Measurements from ENCODE around the gene PRDM16.

The PRDM16 gene

GRCh38 chr1:3349161-3349967 lies 280.4 kb downstream of the PRDM16 start:
- DNase-seq, result no peak

DNA sequence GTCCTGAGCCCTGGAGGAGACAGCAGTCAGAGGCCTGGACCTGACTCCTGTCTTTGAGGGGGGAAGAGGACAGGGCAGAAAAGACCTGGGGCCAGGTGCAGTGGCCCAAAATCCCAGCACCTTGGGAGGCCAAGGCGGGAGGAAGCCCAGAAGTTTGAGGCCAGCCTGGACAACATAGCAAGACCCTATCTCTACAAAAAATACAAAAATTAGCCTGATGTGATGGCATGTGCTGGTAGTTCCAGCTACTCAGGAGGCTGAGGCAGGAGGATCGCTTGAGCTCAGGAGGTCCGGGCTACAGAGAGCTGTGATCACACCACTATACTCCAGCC lies 280.9 kb downstream of the PRDM16 start:
- no peak for DNase-seq

- no peak for DNase-seq
Observed at GRCh38 chr1:3350506-3351261, 281.7 kb downstream of the PRDM16 start.

DNA sequence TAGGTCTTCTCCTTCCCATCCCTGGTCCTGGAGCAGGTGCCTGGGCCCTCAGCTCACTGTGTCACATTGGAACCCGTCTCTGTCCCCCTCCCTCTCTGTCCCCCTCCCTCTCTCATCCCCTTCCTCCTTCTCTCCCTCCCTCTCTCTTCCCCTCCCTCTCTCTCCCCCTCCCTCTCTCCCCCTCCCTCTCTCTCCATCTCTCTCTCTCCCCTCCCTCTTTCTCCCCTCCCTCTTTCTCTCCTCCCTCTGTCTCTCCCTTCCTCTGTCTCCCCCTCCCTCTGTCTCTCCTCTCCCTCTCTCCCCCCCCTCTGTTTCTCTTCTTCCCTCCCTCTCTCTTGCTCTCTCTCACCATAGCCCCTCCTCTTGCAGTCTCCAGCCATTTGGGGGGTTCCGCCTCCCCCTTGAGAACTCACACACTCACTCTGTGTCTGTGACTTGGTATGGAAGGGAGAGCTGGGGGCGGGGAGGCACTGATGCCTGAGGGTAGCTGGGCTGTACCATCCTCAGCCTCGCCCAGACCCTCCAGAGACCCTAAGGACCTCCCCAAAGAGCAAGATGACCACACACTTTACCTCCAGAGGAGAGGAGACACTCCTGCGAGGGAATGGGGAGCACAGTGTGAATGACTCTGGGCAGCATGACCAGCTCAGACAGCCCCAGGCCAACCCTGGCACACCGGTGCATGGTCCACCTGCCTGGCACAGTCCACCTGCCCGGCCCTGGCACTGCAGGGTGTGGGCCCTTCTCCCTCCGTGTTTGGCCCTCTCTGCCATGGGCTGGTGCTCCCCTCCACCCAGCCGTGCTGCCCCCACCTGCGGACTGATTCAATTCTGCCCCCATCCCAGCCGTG lies 282.7 kb downstream of the PRDM16 start:
- DNase-seq, result no peak

- DNase-seq, result no peak
Observed at GRCh38 chr1:3352299-3352951, 283.4 kb downstream of the PRDM16 start.

DNA sequence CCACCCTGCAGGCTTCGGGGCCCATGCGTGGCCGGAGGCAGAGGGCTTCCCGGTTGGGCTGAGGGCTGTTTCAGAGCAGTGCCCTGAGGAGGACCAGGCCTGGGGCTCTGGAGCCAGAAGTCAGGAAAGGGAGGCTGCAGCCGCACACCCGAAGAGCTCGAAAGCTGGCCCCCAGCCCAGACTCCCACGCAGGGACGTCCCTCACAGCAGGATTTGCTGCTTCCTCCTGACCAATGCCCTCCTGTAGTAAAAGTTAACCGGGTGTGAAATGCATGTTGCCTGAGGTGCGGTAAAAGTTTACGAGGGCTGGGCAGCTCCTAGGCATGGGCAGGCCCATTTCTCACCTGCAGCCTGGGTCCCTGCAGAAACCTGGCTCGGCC lies 283.9 kb downstream of the PRDM16 start:
- no peak for DNase-seq

DNA sequence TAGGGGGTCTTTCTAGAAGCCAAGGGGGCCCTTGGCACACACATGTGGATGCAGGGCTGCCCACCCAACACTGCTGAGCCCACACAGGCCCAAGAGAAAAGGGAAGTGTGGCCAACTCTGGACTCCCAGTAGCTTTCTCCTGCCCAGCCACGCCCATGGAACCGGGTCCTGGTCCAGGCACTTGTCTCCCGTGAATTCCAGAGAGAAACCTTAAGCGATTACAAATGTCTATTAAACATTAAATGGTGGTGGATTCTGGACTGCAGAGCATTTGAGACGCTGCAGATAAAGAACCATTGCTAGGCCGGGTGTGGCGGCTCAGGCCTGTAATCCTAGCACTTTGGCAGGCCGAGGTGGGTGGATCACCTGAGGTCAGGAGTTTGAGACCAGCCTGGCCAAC lies 284.9 kb downstream of the PRDM16 start:
- no peak for DNase-seq

DNA sequence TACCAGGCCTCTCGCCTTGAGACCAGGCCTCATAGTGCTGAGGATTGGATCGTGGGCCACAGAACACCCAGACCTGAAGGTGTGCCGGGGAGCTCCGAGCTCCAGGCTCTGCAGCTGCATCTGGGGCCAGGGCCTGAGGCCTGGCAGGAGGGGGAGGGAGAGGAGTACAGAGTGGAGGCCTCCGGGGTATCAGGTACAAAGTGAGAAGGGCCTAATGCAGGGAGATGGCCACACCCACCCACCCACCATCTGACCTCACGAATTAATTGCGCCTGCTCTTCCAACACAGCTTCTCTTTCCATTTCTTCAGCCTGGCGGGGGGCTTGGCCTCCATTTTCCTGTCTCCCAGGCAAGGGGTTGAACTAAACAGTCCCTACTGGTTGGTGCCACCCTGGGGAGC lies 286.1 kb downstream of the PRDM16 start:
- no peak for DNase-seq

DNA sequence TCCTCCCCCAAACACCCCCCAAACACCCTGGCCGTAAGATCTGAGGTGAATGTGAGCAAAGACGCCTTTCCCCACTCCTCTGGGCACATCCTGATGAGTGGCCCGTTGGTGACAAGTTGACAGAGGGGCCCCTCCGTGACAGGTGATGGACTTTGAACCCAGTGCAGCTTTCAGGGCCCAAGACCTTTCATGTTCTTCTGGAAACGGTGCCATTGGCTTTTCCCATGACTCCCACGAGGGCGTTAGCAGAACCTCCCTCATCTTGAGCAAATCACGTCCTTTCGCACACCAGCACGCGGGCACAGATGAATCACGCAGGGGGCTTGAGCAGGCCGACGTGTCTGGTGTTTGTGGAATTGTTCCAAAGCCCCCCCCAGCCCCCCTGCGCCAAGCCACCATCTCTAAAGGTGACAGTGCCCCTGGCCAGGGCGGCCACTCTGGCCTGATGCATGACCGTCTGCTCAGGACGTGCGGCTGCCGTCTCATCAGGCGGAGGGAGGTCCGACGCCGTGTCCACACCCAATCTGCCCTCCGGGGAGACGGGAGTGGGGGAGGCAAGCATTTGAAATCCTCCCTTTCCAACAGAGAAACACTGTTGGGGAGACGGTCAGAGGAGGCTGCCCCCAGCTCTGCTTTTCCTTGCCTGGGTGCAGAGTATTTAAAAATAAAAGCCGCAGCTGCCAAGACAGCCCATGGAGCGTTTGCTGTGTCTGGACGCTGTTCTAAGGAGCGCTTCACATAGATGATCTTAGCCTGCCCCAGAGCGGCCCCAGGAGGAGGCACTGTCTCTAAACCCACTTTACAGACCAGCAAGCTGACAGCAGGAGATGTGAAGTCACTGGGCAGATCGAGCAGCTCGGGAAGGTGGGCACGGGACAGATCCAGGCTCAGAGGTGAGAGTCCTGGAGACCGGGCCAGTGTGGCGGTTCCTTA lies 287.2 kb downstream of the PRDM16 start:
- no peak for DNase-seq

DNA sequence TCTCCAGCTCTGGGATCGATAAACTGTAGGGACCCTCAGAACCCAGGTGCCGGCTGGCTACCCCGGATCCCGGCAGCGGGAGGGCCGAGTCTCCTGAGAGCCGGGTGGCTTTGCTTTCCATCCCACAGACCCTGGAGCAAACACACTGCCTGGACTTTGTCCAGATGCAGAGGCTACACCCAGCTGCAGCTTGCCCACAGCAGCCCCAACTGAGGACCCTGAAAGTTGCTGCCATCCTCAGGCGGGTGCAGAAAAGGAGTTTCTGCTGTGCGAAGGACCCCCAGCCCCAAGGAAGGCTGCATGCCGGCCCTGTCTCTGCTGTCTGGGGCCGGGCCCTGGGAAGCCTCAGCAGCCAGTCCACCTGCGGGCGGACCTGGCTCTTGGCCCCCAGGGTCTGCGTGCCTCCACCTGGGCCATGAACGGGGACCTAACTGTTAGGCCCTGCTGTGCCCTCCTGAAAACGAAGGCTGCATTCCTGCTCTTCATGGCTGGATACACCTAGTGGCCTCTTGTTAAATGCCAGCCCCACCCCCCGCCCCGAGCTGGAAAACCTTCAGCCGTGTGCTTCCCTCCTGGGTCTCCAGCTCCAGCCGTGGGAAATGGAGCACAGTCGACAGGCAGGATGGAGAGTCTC lies 287.9 kb downstream of the PRDM16 start:
- DNase-seq, result no peak

- DNase-seq, result no peak
Observed at GRCh38 chr1:3357526-3358297, 288.7 kb downstream of the PRDM16 start.

DNA sequence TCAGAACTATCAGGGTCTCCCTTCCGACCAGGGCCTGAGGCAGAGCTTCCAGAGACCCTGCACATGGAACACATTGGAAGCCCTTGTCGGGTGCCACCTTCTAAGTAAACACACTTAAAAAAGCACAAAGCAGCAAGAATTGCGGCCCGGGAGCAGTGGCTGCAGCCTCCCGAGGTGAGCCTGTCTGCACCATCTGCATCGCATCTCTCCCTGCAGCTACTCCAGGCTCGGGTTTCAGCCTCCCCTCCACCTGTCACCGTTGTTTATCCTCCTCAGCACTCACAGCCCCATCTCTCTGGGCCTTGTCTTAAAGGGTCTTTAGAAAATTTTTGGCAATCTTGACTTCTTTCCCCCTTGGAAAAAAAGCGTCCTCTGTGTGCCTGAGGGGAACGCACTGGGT lies 290.3 kb downstream of the PRDM16 start:
- no peak for DNase-seq

DNA sequence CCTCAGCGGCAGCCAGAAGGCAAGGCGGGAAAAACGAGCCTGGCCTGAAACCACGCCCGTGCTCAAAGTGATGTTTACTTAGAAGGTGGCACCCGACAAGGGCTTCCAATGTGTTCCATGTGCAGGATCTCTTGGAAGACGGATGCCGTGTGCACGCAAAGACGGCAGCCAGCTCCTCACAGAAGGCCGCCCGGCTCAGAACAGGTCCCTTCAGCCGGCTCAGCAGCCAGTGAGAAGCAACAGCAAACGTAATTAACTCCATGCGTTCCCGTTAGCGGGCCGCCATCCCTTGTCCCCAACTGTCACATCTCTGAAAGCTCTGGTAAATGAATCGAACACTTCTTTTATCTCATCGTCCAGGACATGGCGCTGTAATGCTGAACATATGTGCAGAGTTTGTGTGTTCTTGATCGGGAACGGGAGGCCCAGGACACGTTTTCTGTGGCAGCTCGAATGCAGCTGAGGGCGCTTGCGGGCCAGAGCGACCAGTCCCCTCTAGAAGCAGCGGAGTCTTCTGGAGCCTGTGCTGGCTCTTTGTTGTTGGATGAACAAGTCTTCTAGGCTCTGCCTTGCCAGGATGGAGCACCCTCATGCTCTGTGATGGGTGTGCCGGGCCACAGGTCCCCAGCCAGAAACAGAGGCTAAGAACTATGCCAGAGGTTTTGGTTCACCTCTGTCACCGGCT lies 290.9 kb downstream of the PRDM16 start:
- DNase-seq, result no peak

- DNase-seq, result no peak
Observed at GRCh38 chr1:3360646-3361257, 291.7 kb downstream of the PRDM16 start.

DNA sequence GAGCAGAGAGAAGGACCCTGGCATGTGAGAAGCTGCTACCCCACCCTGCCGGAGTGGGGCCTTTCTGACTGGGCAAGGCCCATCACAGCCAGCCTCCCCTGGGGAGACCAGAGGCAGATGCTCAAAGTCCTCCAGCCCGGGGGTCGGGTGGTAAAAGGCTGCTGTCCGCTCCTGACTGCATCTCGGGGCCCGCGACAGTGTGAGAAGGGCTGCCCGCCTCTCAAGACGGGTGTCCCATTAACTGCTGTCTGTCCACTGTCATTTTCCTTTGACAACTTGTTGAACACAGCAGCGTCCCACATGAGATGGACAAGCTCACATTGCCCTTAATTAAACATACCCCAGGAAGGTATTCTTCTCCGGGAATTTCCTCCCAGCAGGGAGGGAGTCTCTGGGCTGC lies 294.0 kb downstream of the PRDM16 start:
- no peak for DNase-seq

- DNase-seq, result no peak
Observed at GRCh38 chr1:3363756-3364155, 294.8 kb downstream of the PRDM16 start.

- DNase-seq, result no peak
Observed at GRCh38 chr1:3364551-3364950, 295.5 kb downstream of the PRDM16 start.

- no peak for DNase-seq
Observed at GRCh38 chr1:3364983-3365382, 296.0 kb downstream of the PRDM16 start.

DNA sequence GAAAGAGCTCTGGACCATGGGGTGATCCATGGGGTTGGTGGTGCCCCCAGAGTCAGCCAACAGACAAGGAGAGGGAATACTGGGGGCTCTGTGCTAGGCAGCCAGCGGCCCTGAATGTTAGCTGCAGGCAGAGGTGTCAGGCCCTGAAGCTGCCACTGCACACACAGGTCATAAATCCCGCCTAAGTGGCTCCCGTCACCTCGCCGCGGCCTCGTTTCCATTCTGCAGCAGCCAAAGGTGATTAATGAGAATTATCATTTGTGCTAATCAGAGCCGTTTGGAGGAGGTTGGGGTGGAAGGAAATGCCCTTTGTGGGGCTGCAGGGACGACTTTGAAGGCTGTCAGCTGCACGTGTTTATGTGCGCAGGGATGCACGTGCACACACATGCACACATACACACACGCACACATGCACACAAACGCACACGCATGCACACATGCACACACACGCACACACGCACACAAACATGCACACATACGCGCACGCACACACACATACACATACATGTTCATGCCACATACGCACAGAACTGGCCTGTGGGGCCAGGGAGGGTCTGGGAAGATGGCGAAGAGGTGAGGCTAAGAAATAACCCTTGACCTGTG lies 296.6 kb downstream of the PRDM16 start:
- DNase-seq, result no peak

Data from suppressor macrophage treated with lipopolysaccharide for 4 hours (primary cell).